Mesenteric fat pad (tissue), 1 donor: ENCODE measurements around the gene LUZP2. TPM values are rescaled to one million over a fixed set of nuclear protein-coding genes. Genes with fewer than 3 reads are reported as not detected.

Experiments used
- DNase-seq: peaks from one replicate; pipeline ENCODE4 v3.0.0-alpha.2; 2020; ENCODE audit warnings: low spot score
- total RNA-seq: library from RNA; stranded (reverse); fragmentation: NEBNext Ultra II Directional; extraction: Animal tissue kit (Norgen Biotek cat#: 25700); gene quantifications from one replicate; pipeline ENCODE4 v1.2.1, GENCODE V29; 2021
- donor health status: DM: yes; HTN: yes; CAD: no.

LUZP2 gene
- total RNA-seq, 1 donor from 2014 or later: 0.32 TPM

DNA sequence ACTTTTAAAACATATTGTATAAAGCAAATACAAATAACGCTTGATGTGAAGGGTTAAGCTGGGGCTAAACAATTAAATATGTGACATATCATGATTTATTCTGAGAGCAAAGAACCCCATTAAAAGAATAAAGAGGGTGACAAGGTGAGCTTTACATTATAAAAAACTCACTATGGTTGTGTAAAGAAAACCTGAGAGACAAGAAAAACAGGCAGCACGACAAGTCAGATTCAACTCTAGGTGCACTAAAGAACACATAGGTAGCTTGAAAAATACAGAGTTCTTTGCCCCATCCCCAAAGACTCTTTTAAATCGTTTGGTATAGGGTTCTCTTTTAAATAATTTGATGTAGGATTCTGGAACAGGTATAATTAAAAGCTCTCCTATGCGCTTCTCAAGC is 63.5 kb downstream of the LUZP2 start:
- no peak for DNase-seq

DNA sequence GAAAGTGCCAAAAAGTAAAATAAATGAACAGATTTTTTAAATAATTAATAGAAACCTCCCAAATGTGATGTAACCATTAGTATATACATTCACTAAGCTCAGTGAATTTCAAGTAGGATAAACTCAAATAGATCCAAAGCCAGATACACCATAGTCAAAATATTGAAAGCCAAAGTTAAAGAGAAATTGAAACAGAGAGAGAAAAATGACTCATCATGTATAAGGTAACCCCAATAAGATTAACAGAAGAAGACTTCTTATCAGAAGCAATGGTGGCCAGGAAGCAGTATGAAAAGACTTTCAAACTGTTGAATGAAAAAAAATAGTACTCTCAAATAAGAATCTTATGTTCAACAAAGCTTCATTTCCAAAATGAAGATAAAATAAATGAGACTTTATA is 70.5 kb downstream of the LUZP2 start:
- no peak for DNase-seq

DNA sequence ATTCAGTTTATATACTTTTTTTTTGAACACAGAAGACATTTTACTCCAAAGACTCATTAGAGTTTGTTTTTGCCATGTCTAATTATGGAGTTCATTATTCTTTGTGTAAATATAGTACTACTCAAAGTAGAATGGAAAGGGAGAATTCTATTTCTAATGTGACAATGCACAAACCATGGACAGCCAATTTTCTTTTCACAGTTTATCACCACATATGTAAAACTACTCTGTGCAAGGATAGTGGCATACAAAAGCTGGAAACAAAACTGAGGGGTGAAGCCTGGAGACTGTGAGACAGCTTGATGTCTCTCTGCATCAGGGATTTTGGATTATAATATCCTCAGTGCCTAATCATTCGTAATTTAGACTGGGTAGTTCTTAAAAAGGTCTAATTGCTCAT is 75.5 kb downstream of the LUZP2 start:
- DNase-seq: no peak

DNA sequence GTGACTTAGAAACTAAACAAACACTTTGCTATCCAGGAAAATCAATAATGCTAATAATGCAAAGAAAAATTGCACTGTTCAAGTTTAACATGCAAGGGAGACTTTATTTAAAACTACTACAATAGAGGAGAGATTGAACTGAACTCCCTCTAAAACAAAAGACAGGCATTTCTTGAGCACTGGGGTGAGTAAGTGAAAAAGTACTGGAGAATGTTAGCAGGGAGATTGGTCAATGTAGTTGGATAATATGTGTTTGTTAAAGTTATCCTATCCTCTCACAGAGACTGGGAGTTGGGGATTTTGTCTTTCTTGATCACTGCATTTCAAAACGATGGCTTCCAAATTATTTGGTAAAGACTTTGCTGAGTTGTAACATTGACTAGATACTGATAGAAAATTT is 77.6 kb downstream of the LUZP2 start:
- no peak for DNase-seq

DNA sequence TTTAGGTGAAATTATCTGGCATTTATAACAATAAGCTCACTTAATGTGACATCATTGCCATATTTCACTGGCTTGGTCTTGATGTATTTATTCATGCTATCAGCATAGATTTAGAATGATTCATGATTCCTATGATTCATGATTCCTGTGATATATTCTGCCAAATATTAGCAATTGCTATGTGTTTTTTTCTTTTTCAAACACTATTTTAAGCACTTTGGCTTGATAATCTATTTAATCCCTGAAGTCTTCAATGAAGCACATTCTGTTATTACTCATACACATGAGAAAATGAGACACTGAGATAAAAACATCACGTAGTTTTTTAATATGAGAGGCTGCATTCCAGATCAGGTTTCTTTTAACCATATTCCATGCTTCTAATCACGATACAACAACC is 78.5 kb downstream of the LUZP2 start:
- no peak for DNase-seq

DNA sequence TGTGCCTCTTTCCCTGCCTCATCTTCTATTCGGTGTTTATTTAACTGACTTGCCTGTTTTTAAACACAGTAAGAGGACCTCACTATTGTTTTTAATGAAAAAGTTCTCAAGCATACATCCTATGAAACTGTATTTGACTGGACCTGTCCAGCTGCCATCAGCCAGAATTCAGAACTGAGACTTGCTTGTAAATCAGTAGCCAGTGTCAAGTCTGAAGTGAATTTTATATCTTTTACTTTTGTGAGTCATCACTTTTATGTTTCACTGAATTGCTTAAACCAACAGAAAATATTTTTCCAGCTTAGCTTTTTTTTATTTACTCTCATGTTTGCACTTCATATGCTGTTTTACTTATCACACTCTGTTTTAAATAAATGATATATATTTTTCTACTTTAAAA is 88.3 kb downstream of the LUZP2 start:
- DNase-seq: no peak

DNA sequence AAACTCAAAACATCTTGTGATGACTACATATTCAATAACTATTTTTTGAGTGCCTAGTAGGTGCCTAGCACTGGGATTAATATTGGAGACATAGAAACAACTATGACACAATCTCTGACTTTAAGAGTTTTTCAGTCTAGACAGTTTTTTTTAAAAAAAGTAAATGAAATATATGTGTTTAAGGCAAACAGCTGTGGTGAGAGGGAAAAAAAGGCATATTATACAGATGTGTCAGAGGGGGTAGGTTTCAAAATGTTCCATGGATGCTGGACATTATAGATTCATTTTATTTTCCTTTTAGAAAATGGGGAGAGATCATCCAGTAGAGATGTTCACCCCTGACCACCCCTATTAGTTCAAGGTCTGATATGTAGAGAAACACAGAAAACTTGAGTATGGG is 90.8 kb downstream of the LUZP2 start:
- DNase-seq: no peak

DNA sequence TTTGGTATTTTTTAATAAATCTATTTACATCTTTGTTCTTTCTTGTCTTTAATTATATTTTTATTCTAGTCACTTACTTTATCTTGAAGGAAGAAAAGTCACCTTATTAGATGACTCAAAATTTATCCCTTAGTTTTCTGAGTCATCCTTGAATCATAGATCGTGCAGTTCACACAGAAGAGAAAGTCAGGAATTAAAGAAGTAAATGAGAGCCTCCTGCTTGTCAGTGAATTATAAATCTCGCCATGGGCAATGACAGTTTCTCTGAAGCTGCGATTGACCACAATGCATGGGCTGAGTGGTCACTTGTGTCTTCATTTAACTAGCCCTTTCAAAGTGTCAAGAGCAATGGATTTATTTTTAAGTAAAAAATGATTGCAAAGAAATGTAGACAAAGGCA is 91.2 kb downstream of the LUZP2 start:
- no peak for DNase-seq

DNA sequence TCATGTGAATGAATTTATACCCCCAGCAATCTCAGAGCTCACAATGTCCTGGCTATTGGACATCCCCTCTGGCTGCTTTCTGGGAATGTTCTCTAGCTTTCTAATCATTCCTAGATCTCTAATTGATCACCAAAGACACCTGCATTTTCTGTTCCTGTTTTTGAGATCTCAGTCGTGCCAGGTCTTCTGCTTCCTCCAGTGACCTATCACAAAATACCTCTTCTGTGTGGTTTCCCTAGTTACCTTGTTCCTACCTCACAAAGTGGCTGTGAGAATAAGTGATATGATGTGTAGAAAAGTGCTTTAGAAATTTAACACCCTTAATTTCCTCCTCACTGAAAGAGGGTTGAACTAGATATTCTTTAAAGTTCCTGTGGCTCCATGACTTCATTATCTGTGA is 92.2 kb downstream of the LUZP2 start:
- no peak for DNase-seq

DNA sequence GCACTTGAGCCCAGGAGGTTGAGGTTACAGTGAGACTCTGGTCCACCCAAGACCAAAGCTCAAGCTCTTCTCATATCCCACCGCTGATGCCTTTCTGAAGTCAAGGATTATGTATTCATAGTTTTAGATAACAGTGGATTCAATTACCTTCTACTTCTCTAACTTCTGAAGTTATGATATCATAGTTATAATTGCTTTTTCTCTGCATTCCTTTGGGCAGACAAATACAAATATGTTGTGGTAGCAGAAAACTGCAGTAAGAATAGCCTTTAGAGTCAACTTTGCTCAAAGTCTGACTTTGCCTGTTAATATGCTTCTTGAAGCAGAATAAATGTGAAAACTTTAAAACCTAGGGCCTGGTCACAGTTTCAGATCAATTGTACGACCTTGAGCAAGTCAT is 94.4 kb downstream of the LUZP2 start:
- DNase-seq: no peak

DNA sequence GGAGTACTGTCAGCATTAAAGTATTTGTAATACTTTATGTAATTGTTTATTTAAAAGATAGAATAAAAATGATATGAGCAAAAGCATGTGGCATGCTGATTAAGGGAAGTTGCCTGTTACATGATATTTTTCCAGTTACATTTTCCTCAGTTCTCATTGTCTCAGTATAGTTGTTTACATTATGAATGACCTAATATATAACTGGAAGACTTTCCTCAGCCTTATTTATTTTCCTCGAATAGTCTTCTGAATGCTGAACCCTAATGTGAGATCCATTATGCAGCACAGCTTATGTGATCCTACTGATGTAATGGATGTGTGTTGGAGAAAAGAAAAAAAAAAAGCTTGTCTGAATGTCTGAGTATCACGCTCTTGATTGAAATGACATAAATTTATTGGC is 95.5 kb downstream of the LUZP2 start:
- no peak for DNase-seq

DNA sequence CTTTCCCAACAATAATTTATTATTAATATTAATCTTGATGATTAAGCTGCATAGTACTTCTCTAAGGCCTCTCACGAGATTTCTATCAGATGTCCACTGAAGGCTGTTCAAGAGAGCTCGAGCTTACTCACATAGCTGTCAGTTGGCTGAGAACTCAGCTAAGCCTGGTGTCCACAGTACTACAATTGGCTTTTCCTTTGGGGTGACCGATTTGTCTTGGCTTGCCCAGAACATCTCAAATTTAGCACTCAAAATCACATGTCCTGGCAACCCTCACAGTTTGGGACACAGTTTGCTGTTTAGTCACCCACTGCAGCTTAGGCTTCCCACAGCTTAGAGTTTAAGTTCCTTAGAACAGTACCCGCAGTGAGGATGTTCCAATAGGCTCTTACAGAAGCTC is 96.5 kb downstream of the LUZP2 start:
- DNase-seq: no peak

DNA sequence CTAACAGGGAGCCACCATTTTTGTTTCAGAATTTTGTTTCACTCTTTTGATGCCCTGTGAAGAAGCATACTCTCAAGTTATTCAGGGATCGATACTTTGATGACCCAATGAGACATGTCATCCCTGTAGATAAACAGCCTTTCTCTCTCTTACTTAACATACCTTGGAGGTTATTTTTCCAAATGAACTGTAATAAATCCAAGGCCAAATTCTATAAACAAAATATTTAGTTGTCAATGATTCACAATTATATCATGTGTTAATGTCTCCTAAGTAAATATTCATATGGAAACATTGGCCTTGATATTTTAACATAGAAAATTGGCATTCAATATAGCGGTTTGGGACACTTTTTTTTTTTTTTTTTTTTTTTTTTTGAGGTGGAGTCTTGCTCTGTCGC is 97.5 kb downstream of the LUZP2 start:
- no peak for DNase-seq

DNA sequence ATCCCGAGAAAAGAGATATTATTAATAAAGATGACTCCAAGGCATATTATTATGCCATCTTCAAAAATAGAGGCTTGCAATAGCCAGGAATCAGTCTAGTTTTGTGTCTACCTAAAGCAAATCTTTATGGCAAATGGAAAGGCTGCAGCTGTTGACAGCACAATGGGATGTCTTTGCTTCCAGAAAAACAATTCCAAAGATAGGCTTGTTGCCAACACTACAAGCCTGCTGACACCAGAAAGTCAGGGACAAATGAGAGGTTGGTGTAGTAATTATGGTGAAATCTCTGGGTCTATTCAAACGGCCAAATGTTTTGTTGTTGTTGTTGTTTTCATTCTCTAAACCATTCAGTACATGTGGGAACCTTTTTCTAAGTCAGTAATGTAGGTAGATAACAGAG is 101.8 kb downstream of the LUZP2 start:
- DNase-seq: no peak

DNA sequence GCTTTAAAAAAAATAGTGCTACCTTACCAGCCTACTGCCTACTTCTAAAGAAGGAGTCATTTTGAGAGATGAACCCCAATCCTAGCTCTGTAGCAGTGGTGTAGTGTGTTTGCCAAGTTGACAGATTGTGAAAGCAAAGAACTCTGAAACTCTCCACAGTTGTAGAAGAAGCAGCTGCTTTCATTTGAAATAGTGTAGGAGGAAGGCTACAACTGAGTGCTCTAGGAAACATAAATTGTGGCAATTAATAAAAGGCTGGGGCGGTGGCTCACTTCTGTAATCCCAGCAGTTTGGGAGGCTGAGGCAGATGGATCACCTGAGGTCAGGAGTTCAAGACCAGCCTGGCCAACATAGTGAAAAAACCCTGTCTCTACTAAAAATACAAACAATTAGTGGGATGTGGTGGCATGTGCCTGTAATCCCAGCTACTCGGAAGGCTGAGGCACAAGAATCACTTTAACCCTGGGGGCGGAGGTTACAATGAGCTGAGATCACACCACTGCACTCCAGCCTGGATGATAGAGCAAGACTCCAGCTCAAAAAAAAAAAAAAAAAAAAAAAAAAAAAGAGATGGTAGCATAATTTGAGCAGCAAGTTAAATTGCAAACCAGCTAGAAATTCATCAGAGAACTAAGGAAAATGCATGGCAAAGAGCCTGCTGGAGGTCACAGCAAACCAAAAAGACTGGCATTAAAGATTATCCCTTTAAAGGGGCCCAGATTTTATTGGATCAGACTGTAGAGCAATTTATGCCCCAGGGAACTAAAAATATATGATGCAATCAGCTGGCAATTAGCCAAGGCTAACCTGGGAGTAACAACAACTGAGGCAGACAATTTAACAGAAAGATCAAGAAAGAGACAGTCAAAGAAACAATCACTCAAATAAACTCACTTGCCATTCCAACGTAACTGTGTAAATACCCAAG is 112.6 kb downstream of the LUZP2 start:
- DNase-seq: no peak

DNA sequence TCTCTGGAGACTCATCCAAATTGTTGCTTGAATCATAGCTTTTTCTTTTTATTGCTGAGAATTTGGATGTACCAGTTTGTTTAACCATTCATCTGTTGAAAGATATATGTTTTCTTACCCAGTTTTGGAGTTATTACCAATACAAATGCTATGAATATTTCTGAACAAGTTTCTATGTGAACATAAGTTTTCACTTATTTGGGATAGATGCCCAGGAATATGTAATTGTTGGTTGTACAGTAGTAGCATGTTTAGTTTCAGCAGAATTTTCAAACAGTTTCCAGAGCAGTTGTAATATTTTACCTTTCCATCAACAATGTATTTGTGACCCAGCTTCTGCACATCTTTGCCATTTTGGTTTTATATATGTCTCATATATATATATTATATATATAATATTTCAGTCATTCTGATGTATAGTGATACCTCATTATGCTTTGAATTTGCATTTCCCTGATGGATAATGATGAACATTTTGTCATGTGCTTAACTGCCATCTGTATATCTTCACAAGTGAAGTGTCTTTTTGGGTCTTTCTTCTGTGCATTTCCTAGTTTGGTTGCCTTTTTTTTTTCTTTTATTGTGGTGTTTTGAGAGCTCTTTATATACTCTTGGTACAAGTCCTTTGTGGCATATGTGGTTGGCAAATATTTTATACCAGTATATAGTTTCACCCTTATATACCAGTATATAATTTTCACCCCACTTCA is 118.8 kb downstream of the LUZP2 start:
- DNase-seq: no peak

DNA sequence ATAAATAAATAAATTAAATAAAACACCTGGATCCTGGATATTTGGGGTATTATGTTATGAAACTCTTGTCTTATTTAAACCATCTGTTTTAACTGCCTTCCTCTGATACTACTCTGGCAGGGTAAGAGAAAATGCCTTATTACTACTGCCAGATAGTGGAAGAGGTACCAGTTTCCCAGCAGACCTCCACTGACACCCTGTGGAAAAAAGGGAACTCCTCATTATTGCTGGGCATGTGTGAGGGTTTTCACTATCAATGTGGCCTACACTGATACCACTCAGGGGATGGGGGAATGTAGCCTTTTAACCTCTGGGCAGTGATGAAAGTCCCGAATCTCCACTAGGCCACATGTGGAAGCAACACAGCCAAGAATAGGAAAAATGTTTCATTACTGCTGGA is 121.0 kb downstream of the LUZP2 start:
- no peak for DNase-seq

DNA sequence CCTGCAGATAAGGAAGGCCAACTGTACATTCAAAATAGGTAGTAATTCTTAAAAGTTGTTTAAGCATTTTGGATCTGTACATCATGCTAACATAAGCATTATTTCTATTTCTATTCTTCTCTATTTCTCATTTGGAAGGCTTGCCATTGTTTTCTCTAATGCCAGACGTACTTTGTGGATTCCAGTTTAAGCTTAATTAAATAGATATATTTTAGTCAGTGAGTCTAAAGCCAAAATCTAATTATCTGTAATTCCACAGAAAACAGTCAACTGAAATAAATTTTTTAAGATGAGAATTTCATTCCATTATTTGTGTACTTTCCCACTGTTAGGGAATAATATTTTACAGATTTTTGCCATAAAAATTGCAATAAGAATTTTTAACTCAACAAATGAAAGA is 123.0 kb downstream of the LUZP2 start:
- no peak for DNase-seq

DNA sequence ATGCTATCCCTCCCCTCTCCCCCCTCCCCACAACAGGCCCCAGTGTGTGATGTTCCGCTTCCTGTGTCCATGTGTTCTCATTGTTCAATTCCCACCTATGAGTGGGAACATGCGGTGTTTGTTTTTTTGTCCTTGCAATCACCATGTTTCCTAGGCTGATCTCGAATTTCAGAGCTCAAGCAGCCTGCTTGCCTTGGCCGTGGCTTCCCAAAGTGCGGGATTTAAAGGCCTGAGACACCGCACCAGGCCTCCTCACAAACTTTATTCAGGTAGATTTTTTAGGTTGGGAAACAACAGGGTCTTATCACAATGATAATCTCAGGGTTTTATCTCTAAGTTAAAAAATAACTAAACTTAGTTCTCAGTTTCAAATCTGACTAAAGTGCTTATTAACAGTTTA is 125.4 kb downstream of the LUZP2 start:
- DNase-seq: no peak

DNA sequence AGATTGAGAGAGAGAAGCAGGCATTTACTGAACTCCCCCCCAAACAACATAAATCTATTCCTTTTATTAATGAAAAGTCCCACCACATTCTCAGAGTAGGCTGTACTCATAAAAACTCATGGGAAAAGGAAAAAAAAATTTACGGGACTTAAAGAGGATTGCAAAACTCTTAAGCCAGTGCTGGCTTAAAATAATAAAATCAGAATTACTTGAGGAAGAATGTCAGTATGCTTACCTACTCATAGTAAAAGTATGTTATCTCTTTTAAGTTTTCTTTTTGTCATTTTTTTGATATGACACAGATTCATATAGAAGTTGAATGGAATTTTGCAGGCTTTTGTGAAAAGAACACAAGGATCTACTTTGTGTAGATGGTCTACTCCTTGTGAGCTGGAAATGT is 126.3 kb downstream of the LUZP2 start:
- no peak for DNase-seq

DNA sequence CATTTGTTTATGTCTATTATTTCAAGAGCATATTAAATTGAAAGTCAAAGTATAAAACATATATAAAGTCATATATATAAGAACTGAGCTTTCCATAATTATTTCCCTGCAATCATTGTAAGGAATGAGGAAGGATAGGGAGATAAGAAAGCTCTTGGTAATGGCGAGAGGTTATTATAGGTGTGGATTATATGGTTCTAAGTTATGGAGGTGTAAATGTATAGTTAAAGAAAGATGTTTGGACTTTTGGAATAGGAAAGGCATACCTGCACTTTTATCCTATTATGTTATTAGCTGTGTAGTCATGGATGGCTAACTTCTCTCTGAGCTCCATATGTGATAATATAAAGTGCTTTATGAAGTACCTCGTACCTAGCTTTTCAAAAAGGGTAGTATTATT is 127.6 kb downstream of the LUZP2 start:
- DNase-seq: no peak

DNA sequence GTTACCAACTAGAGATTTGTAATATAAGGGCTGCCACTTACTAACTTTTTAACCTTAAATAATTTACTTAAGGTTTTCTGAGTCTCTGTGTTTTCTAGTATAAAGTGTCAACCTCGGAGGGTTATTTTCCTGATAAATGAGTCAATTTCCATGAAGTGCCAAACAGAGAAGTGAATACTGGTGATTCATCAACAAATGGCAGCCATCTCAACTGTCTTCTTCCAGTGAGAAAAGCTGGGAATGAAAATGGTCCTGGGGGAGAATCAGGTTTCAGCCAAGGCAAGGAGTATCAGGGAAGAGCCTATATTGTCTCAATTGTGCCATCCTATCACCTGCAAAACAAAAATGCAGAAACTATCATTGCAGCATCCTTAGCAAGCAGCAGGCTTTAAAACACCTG is 129.1 kb downstream of the LUZP2 start:
- no peak for DNase-seq

DNA sequence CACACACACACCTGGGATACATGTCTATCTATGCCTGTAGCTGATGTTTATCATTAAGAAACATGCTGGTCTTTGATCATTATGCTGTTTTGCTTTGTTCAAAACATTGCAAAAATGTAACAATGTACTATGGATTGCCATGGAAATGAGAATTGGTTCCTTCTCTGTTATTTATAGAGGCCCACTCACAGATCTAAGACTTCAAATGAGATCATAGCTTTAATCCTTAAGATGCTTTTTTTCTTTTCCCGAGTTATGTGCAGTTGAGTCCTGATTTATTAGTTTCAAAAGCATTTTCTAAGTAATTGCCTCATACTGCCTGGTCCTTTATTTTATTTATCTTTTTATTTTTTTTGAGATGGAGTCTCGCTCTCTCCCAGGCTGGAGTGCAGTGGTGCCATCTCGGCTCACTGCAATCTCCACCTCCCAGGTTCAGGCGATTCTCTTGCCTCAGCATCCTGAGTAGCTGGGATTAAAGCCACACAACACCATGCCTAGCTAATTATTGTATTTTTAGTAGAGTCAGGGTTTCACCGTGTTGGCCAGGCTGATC is 131.4 kb downstream of the LUZP2 start:
- no peak for DNase-seq
